ENCODE measurements around the gene HS3ST3A1.
"Not testable (repeated sequence)": the region's sequence is repeated elsewhere in the genome, so short reads cannot be mapped to it uniquely, and the experiment has no call there.

Gene HS3ST3A1

DNA sequence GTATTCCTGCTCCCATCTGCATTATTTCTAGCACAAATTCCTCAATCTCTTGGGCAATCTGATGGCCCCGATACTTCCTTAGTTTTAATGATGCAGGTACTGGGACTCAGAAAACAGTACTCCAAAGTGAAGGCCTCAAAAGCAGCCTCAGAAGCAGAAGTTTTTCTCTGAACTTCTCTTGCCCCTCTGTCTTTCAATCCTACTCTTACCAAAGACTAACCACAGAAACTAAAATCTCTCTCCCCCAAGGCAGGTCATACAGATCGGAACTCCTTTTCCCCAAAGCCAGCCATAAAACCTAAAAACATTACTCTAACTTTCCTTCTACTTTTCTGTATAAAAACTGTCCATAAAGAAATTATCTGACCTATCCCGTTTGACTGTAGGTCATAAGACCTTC lies 103.5 kb downstream of the HS3ST3A1 start:
- in situ Hi-C loops (cut with HindIII; ENCODE audit: low sequenced_read_pairs) = no loop called here

- in situ Hi-C loops (cut with HindIII; ENCODE audit: low sequenced_read_pairs) = not testable (repeated sequence)
These were observed 105.1 kb downstream of the HS3ST3A1 start for GRCh38 chr17:13496553-13497056.

DNA sequence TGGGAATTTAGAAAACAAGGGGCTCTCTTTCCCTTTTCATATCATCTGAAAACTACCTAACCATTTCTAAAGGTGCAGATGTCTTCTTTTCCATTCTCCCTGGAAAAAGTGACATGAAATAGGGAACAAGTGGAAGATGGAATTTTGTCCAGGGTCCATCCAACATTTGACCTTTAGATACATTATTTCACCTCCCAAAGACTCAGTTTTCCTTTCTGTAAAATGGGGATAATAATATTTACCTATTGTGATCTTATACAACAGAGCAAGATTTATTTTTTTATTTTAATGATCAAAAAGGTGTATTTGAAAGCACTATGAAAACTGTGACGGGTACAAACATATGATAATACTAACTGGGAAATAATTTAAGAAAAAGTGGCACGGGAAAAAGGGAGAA lies 106.3 kb downstream of the HS3ST3A1 start:
- in situ Hi-C loops (cut with HindIII; ENCODE audit: low sequenced_read_pairs) = no loop called here

DNA sequence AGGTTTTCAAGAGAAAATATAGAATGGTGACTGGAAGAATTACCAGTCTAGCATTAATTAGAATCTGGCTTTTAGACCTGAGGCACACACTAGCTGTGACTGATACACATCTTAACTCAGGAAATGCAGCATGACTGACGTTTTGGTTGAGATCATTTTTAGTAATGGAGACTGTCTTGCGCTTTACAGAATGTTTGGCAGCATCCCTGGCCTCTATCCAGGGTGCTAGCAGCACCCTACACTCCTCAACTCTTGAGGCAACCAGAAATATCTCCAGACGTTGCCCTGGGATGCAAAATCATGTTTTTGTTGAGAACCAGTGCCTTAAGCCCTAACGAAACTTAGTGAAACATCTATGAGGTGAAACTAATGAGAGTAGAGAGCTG lies 109.0 kb downstream of the HS3ST3A1 start:
- in situ Hi-C loops (cut with HindIII; ENCODE audit: low sequenced_read_pairs) = no loop called here

DNA sequence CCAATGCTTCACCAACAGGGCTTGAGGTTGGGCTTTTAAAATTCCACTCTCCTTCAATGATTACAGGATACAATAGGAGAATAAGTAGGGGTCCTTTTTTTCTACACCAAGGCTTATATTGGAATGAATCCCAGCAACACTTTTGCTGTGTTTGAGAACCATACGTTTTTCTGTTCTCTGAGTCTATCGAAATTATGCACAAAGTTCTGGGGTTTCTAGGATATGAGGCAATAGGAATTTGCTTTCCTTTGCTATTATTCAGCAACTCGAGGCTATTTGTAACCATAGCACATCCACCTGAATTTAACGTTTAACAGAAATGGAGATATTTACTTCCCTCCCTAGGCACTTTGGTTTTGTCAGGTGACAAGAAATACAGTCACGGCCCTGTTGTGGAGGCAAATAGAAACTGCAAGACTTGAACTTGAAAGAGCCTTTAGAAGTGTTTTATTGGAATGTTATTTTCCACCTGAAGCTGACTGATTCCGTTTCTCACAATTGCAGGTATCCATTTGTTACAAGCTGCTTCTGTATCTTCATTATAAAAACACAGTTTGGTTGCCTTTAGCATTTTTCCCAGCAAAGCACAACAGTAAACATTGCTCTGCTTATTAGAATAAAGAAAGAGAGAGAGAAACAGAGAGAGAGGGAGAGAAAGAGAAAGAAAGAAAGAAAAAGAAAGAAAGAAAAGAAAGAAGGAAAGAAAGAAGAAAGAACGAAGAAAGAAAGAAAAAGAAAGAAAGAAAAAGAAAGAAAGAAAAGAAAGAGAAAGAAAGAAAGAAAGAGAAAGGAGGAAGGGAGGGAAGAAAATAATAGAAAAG lies 109.6 kb downstream of the HS3ST3A1 start:
- in situ Hi-C loops (cut with HindIII; ENCODE audit: low sequenced_read_pairs) = no loop called here

DNA sequence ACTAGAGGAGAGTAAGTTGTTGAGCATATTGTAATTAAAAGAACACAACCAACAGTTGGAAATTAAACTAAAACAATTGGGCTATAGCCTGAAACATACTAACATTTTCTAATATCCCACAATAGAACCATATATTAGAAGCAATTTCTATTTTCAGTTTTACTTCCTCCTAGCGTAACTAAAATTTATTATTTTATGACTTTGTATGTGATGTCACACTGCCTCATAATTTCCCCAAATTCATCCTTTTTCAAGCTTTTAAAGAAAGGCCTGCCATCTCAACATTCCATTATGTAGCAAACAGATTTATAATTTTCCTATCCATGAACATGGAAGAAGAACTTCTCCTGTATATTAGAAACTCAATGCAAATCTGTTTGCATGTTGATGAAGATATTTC lies 110.2 kb downstream of the HS3ST3A1 start:
- in situ Hi-C loops (cut with HindIII; ENCODE audit: low sequenced_read_pairs) = no loop called here

DNA sequence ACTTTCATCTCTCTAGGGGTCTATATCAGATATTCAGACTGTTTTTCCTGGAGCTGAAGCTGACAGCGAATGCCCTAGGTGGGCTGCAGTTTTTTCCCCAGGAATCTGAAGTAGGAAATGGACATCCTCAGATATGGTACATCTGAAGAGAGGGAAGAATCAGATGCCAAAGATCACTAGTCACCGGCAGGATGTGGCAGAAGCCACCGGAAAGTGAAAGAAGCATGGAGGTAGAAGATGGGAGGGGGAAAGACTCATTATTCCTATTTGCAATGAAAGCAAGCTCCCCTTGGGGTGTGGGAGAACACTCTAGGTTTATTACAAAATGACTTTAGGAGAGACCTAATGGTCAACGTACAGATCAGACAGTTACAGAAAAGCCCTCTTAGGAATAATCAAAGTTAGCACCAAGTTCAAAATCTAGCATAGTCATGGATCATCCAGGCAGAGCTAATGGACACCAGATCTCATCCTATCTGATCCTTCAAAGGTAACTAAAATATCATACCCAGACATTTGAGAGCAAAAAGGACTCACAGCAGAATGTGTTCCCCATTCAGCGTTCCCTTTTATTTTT lies 110.7 kb downstream of the HS3ST3A1 start:
- in situ Hi-C loops (cut with HindIII; ENCODE audit: low sequenced_read_pairs) = no loop called here

- in situ Hi-C loops (cut with HindIII; ENCODE audit: low sequenced_read_pairs) = no loop called here
These were observed 111.3 kb downstream of the HS3ST3A1 start for GRCh38 chr17:13490427-13490826.

GRCh38 chr17:13485327-13485726 lies 116.4 kb downstream of the HS3ST3A1 start:
- in situ Hi-C loops (cut with HindIII; ENCODE audit: low sequenced_read_pairs) = no loop called here

- in situ Hi-C loops (cut with HindIII; ENCODE audit: low sequenced_read_pairs) = no loop called here
These were observed 117.7 kb downstream of the HS3ST3A1 start for GRCh38 chr17:13484020-13484419.

DNA sequence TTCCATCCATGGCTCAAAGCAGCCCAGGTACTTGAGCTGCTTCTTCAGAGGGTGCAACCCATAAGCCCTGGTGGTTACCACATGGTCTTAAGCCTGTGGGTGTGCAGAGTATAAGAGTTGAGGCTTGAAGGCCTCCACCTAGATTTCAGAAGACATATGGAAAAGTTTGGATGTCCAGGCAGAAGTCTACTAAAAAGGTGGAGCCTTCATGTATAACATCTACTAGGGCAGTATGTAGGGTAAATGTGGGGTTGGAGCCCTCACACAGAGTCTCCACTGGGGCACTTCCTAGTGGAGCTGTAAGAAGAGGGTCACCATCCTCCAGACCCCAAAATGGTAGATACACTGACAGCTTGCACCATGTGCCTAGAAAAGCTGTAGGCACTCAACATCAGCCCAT lies 120.9 kb downstream of the HS3ST3A1 start:
- in situ Hi-C loops (cut with HindIII; ENCODE audit: low sequenced_read_pairs) = no loop called here

DNA sequence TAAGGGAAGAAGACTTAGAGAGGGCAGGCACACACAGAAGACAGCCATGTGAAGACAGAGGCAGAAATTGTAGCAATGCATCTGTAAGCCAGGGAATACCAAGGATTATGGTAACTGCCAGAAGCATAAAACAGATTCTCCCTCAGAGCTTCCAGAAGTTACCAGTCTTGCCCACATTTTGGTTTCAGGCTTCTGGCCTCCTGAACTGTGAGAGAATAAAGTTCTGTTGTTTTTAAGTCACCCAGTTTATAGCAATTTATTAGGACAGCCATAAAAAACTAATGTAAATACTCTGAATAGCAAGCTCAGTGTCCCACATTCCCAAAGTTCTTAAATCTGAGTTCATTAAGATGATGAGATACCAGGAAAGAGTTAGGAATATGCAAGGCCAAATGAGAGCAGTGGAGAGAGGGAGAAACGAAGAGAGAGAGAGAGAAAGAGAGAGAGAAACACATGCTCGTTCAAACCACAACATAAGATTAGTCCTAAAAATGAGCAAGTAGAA lies 123.4 kb downstream of the HS3ST3A1 start:
- in situ Hi-C loops (cut with HindIII; ENCODE audit: low sequenced_read_pairs) = no loop called here

DNA sequence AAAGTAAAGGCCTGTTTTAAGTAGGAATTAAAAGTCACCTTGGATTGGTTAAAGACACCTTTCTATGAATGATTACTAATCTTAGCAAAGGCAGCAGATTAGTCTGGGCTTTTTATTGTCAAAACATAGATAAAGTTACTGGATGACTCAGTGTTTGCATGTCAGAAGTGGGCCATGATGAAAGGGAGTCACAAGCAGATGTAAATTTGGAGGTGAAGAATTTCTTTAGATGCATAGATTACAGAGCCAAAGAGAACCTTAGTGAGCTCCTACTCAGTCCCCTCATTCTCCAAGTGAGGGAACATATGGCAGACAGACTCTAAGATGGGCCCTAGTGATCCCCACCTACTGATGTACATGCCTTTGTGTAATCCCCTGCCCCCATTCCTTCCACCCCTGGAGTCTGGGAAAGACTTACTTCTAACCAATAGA lies 124.5 kb downstream of the HS3ST3A1 start:
- in situ Hi-C loops (cut with HindIII; ENCODE audit: low sequenced_read_pairs) = no loop called here

- in situ Hi-C loops (cut with HindIII; ENCODE audit: low sequenced_read_pairs) = no loop called here
These were observed 125.0 kb downstream of the HS3ST3A1 start for GRCh38 chr17:13476720-13477119.

GRCh38 chr17:13475574-13476223 lies 126.0 kb downstream of the HS3ST3A1 start:
- in situ Hi-C loops (cut with HindIII; ENCODE audit: low sequenced_read_pairs) = no loop called here

DNA sequence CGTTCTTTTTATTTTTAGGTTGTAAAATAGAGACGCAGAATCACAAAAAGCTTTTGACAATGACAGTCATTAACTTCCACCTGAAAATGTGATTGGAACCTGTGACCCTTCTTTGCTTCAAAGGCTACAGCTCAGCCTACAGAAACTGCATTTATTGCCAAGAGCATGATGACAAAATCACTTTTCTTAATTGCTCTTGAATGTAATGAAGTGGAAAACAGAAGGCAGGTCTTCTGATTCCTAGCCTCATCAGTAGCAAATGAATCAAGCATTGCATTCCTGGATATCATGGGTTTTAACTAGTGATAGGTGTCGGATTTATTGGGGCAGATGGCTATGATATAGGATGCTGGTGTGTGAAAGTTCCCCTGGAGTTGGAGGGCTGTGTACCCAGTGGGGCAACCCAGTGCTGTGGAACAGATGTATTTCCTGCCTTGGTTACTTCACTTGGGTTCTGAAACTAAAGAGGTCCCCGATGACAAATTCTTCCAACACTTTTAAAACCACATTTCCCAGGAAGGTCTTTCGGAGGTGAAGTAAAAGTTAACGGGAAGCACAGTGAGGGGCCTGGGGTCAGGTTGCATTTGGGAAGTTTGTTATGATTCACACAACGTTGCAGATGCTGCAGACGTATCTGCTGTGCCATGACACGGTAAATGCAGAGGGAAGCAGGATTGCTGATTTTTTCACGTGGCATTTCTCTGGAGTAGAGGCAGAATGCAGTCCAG lies 127.5 kb downstream of the HS3ST3A1 start:
- in situ Hi-C loops (cut with HindIII; ENCODE audit: low sequenced_read_pairs) = no loop called here

DNA sequence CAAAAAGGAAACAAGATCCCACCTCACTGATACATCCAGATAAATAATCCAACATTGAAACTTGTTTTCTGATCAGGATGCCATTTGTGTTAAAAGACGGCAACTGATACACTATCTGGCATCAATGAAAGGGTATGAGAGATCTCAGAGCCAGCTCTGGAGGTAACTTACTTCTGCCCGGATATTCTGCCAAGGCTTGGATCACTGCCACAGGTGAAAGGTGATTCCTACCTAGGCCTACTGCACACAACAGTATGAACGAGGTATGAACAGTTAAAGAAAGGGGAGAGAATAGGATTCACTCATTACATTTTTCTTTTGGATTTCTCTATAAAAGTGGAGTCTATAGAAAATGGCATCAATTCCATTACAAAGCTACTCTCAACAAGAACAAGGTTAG lies 136.1 kb downstream of the HS3ST3A1 start:
- in situ Hi-C loops (cut with HindIII; ENCODE audit: low sequenced_read_pairs) = no loop called here

DNA sequence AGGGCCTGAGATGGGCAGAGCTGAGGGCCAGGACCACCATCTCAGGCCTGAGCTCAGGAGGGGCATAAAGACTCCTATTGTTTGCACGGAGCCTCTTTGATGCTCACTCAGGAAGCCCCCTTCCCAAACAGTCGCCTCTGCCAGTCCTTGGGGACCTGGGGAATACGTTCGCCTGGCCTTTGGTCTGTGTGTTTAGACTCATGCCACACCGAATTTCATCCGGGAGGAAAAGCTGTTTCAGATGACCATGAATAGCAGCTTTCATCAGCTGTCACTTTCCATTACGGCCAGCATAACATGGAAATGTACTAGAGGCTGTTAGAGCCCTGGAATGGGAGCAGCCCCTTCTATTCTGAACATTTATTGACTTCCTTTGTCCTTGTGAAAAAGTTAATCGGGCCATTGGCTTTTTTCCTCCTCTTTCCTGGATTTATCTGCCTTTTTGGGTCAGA lies 139.0 kb downstream of the HS3ST3A1 start:
- in situ Hi-C loops (cut with HindIII; ENCODE audit: low sequenced_read_pairs) = no loop called here

DNA sequence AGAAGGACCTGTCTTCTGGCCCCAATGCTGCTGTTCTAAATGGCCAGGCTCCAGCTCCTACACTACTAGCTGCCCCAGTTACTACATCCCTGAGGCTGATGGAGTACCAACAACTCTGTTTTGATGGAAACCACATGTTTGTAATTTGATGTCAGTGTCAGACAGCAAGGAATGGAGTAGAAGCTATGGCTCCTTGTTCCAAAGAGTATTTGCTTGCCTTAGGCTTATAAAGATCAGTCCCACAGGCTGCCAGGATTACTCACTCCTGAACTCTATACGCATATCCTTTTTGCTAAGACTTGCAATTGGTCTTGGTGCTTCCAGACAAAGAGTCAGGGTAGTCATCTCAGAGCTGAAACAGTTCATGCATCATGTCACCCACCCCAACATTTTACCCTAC lies 139.6 kb downstream of the HS3ST3A1 start:
- in situ Hi-C loops (cut with HindIII; ENCODE audit: low sequenced_read_pairs) = no loop called here

DNA sequence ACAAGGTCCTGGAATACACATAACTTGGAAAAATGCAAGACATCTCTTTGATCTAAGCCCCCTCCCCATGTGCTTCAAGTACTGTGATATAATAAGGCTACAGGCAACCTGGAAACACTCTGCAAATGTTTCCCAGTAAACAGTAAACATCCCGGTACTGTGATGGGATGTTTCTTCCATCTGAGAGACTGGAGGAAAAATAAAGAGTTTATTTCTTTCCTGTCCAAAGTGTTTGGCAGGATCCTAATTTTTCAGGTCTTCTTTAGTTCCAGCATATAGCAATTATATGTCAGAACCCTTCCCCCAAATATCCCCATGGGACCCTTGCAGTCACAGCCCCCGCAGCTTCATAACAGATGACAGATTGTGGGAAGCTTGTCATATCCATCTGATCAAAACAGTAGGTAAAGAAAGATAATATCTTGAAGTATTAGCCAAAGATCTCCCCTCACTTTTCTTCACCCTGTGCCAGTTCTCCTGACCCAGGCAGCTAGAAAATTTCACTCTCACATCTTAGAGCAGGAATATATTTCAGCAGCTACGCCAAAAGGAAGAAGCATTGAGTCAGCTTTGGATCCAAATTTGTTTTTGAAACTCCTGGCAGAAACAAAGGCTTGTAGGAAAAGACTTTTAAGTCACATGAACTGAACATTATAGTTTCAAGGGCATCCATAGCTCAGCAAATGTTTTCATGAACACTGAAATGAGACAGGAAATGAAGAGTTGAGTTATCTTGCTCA lies 141.3 kb downstream of the HS3ST3A1 start:
- in situ Hi-C loops (cut with HindIII; ENCODE audit: low sequenced_read_pairs) = no loop called here
